H1 (cell line): Measurements from ENCODE around the gene CP. TPM values are rescaled to one million over a fixed set of nuclear protein-coding genes. Genes with fewer than 3 reads are reported as not detected.

ENCODE experiments used
- CTCF ChIA-PET: fragments of 300-600 bp; sonication (Branson Sonifier 250); formaldehyde crosslinking; loops from one replicate; lab custom pipeline; 2021; ENCODE audit not compliant: partially characterized antibody; lab: Charles Lee
- POLR2A ChIA-PET: fragments of 300-600 bp; sonication (Branson Sonifier 250); formaldehyde crosslinking; loops from one replicate; lab custom pipeline; 2021; ENCODE audit warnings: inconsistent platforms; ENCODE audit not compliant: partially characterized antibody; lab: Charles Lee
- DNase-seq, 2 experiments: peaks; one replicate each; pipeline versions ENCODE4 v3.0.0 to v3.0.0-alpha.2; 2010 to 2022; ENCODE audit warnings: low spot score in 2 of 2, low read depth in 1 of 2, mixed read lengths in 1 of 2
- FAIRE-seq: peaks from 2 replicates; lab custom pipeline; 2011; peaks lifted over from hg19 to GRCh38; lab: Jason Lieb, UNC
- H2AFZ ChIP-seq: 2 replicates; pipeline ENCODE4 v1.8.1; 2012; ENCODE audit warnings: low read length, inconsistent platforms
- H2AK5ac ChIP-seq: 2 replicates; pipeline ENCODE4 v1.6.1; 2013; ENCODE audit warnings: low read depth, low read length
- H2BK120ac ChIP-seq: replicated peaks from 2 replicates; pipeline ENCODE3; 2013; ENCODE audit warnings: low read depth, low read length, inconsistent platforms
- H2BK12ac ChIP-seq: 2 replicates; pipeline ENCODE4 v1.6.1; 2013; ENCODE audit warnings: low read depth, low read length
- H2BK15ac ChIP-seq: 2 replicates; pipeline ENCODE4 v1.6.1; 2013; ENCODE audit warnings: low read length
- H2BK20ac ChIP-seq: 2 replicates; pipeline ENCODE4 v1.6.1; 2013; ENCODE audit warnings: low read length
- H2BK5ac ChIP-seq: 2 replicates; pipeline ENCODE4 v1.6.1; 2013; ENCODE audit warnings: low read depth, low read length
- H3K14ac ChIP-seq: 2 replicates; pipeline ENCODE4 v1.6.1; 2013; ENCODE audit warnings: inconsistent platforms; ENCODE audit not compliant: insufficient read length
- H3K18ac ChIP-seq: 2 replicates; pipeline ENCODE4 v1.6.1; 2013; ENCODE audit warnings: low read length; ENCODE audit errors: extremely low read depth
- H3K23ac ChIP-seq: 2 replicates; pipeline ENCODE4 v1.6.1; 2013; ENCODE audit warnings: inconsistent platforms; ENCODE audit not compliant: insufficient read length
- H3K23me2 ChIP-seq: 2 replicates; pipeline ENCODE4 v1.6.1; 2013; ENCODE audit warnings: low read depth, low read length
- H3K27ac ChIP-seq: 2 replicates; pipeline ENCODE4 v1.6.1; 2011; ENCODE audit warnings: low read depth, low read length, inconsistent platforms
- H3K27me3 ChIP-seq, 4 experiments: replicated peaks in 1 of 4; 1 replicate in 1 of 4; 2 replicates in 3 of 4; pipeline versions ENCODE4 v1.6.1 to v1.8.1; 2011 to 2013; ENCODE audit warnings: low read length in 3 of 4, mild to moderate bottlenecking in 3 of 4, inconsistent platforms in 2 of 4, mixed read lengths in 2 of 4, moderate library complexity in 1 of 4; ENCODE audit not compliant: control insufficient read depth in 3 of 4, insufficient read depth in 3 of 4; ENCODE audit errors: extremely low read depth in 1 of 4
- H3K36me3 ChIP-seq, 4 experiments: 2 replicates each; pipeline versions ENCODE4 v1.6.1 to v1.8.1; 2011 to 2013; ENCODE audit warnings: mild to moderate bottlenecking in 4 of 4, low read length in 3 of 4, moderate library complexity in 2 of 4, control low read depth in 1 of 4, inconsistent platforms in 1 of 4; ENCODE audit not compliant: insufficient read depth in 4 of 4, control insufficient read depth in 2 of 4
- H3K4ac ChIP-seq: replicated peaks from 2 replicates; pipeline ENCODE3; 2013; ENCODE audit warnings: low read length, low read depth, mixed read lengths, inconsistent platforms; ENCODE audit not compliant: insufficient read length
- H3K4me1 ChIP-seq, 4 experiments: replicated peaks in 1 of 4; 1 replicate in 1 of 4; 2 replicates in 3 of 4; pipeline versions ENCODE4 v1.6.1 to v1.8.1; 2011 to 2013; ENCODE audit warnings: low read length in 3 of 4, inconsistent platforms in 2 of 4, mixed read lengths in 1 of 4; ENCODE audit not compliant: insufficient read depth in 4 of 4, control insufficient read depth in 3 of 4
- H3K4me2 ChIP-seq, 2 experiments: 2 replicates each; pipeline versions ENCODE4 v1.6.1 to v1.8.1; 2011 to 2013; ENCODE audit warnings: low read depth in 2 of 2, low read length in 2 of 2, control low read depth in 1 of 2, inconsistent platforms in 1 of 2, mild to moderate bottlenecking in 1 of 2; ENCODE audit not compliant: insufficient read depth in 1 of 2
- H3K4me3 ChIP-seq, 4 experiments: fragments of 200-600, 300-600 bp in 1 of 4; sonication (generic), shearing (Covaris generic), sonication (Bioruptor Twin) in 1 of 4; 2 replicates each; pipeline versions ENCODE4 v1.5.1 to v1.8.1; 2011 to 2016; ENCODE audit warnings: low read length in 4 of 4, low read depth in 3 of 4, control low read depth in 2 of 4, inconsistent platforms in 2 of 4, mild to moderate bottlenecking in 2 of 4, mixed read lengths in 1 of 4, moderate library complexity in 1 of 4; ENCODE audit not compliant: insufficient read depth in 2 of 4; ENCODE audit errors: extremely low read depth in 1 of 4
- H3K56ac ChIP-seq: replicated peaks from 2 replicates; pipeline ENCODE3; 2013; ENCODE audit warnings: low read depth, mild to moderate bottlenecking, mixed read lengths, low read length, inconsistent platforms; ENCODE audit not compliant: insufficient read length
- H3K79me1 ChIP-seq: 2 replicates; pipeline ENCODE4 v1.6.1; 2013; ENCODE audit warnings: low read depth, low read length, control low read depth
- H3K79me2 ChIP-seq, 2 experiments: 2 replicates each; pipeline versions ENCODE4 v1.6.1 to v1.8.1; 2012 to 2013; ENCODE audit warnings: low read length in 2 of 2, mild to moderate bottlenecking in 2 of 2, inconsistent platforms in 1 of 2; ENCODE audit not compliant: insufficient read depth in 2 of 2, control insufficient read depth in 1 of 2
- H3K9ac ChIP-seq, 4 experiments: replicated peaks in 1 of 4; 1 replicate in 1 of 4; 2 replicates in 3 of 4; pipeline versions ENCODE4 v1.6.1 to v1.8.1; 2011 to 2013; ENCODE audit warnings: low read depth in 3 of 4, low read length in 3 of 4, control low read depth in 2 of 4, mild to moderate bottlenecking in 2 of 4, moderate library complexity in 2 of 4, inconsistent platforms in 1 of 4; ENCODE audit errors: extremely low read depth in 1 of 4
- H3K9me3 ChIP-seq, 2 experiments: 2 replicates each; pipeline versions ENCODE4 v1.6.1 to v1.8.1; 2012 to 2013; ENCODE audit warnings: mild to moderate bottlenecking in 2 of 2, moderate library complexity in 2 of 2, control low read depth in 1 of 2, inconsistent platforms in 1 of 2, low read depth in 1 of 2, low read length in 1 of 2, mixed read lengths in 1 of 2; ENCODE audit not compliant: insufficient read depth in 2 of 2
- H4K20me1 ChIP-seq, 2 experiments: replicated peaks in 1 of 2; 2 replicates each; pipeline versions ENCODE3 to v1.8.1; 2011 to 2013; ENCODE audit warnings: inconsistent platforms in 2 of 2, low read length in 2 of 2, mild to moderate bottlenecking in 1 of 2; ENCODE audit not compliant: insufficient read depth in 2 of 2, control insufficient read depth in 1 of 2
- H4K5ac ChIP-seq: 2 replicates; pipeline ENCODE4 v1.6.1; 2013; ENCODE audit warnings: low read length, low read depth, mixed read lengths, inconsistent platforms; ENCODE audit not compliant: insufficient read length
- H4K8ac ChIP-seq: 2 replicates; pipeline ENCODE4 v1.8.0; 2013; ENCODE audit warnings: mild to moderate bottlenecking, moderate library complexity, low read length, inconsistent platforms; ENCODE audit not compliant: insufficient read depth; ENCODE audit errors: extremely low read depth
- H4K91ac ChIP-seq: replicated peaks from 2 replicates; pipeline ENCODE3; 2013; ENCODE audit warnings: low read length, mixed read lengths, inconsistent platforms; ENCODE audit not compliant: insufficient read length
- ASH2L ChIP-seq: fragments of 200-600, 300-600 bp; sonication (generic); IDR thresholded peaks from one replicate; pipeline ENCODE4 v1.7.1; 2017; ENCODE audit warnings: low read length
- CBX5 ChIP-seq: fragments of 300-800, 300-1000 bp; sonication (generic); IDR thresholded peaks from 2 replicates; pipeline ENCODE4 v1.7.1; 2016; ENCODE audit warnings: antibody characterized with exemption, low read length, low read depth
- HDAC6 ChIP-seq: IDR thresholded peaks from one replicate; pipeline ENCODE4 v1.7.1; 2012; ENCODE audit warnings: low read depth, mild to moderate bottlenecking, inconsistent platforms, low read length, moderate library complexity
- KDM4A ChIP-seq: IDR thresholded peaks from one replicate; pipeline ENCODE4 v1.7.1; 2012; ENCODE audit warnings: low read depth, mild to moderate bottlenecking, moderate library complexity, low read length, inconsistent platforms; ENCODE audit not compliant: severe bottlenecking
- PHF8 ChIP-seq: fragments of 200-600 bp; sonication (generic); conservative IDR thresholded peaks from 2 replicates; pipeline ENCODE4 v1.7.1; 2012; ENCODE audit warnings: low read depth, mild to moderate bottlenecking, inconsistent platforms, low read length, moderate library complexity
- POLR2A ChIP-seq, 2 experiments: IDR thresholded peaks; 1 replicate in 1 of 2; 2 replicates in 1 of 2; pipeline ENCODE4 v1.6.1; 2011; ENCODE audit warnings: low read depth in 2 of 2, low read length in 2 of 2, mild to moderate bottlenecking in 2 of 2; ENCODE audit errors: control extremely low read depth in 1 of 2
- POLR2AphosphoS5 ChIP-seq: IDR thresholded peaks from 2 replicates; pipeline ENCODE4 v1.6.1; 2011; ENCODE audit warnings: low read depth, low read length
- RAD21 ChIP-seq, 2 experiments: IDR thresholded peaks in 1 of 2; conservative IDR thresholded peaks in 1 of 2; 2 replicates each; pipeline ENCODE4 v1.6.1; 2011; ENCODE audit warnings: low read depth in 2 of 2, low read length in 2 of 2, improper control_type of control experiment in 1 of 2, inconsistent platforms in 1 of 2, mild to moderate bottlenecking in 1 of 2, moderate library complexity in 1 of 2
- RNF2 ChIP-seq: fragments of 200-900, 300-1000 bp; sonication (generic); IDR thresholded peaks from 2 replicates; pipeline ENCODE4 v1.7.1; 2016; ENCODE audit warnings: borderline replicate concordance, low read depth, mild to moderate bottlenecking, antibody characterized with exemption, low read length; ENCODE audit not compliant: poor library complexity, severe bottlenecking; ENCODE audit errors: missing control alignments
- SP4 ChIP-seq: IDR thresholded peaks from 2 replicates; pipeline ENCODE4 v1.6.1; 2012; ENCODE audit warnings: low read length, inconsistent platforms
- SRF ChIP-seq: IDR thresholded peaks from 2 replicates; pipeline ENCODE4 v1.6.1; 2011; ENCODE audit warnings: mild to moderate bottlenecking, low read depth, low read length, moderate library complexity
- SUZ12 ChIP-seq: fragments of 200-600 bp; sonication (generic); IDR thresholded peaks from 2 replicates; pipeline ENCODE4 v1.6.1; 2012; ENCODE audit warnings: mild to moderate bottlenecking, inconsistent platforms, low read length, moderate library complexity, mixed read lengths
- TEAD4 ChIP-seq: IDR thresholded peaks from 2 replicates; pipeline ENCODE4 v1.6.1; 2012; ENCODE audit warnings: low read depth, low read length, inconsistent platforms, mixed read lengths
- YY1 ChIP-seq: IDR thresholded peaks from 2 replicates; pipeline ENCODE4 v1.6.1; 2011; ENCODE audit warnings: low read depth, mild to moderate bottlenecking, low read length
- polyA plus RNA-seq, 7 experiments: library from polyadenylated mRNA; depleted of rRNA in 3 of 7; stranded (reverse) in 5 of 7; unstranded in 2 of 7; fragments of >200 nt in 5 of 7; fragments of 200-250 nt in 2 of 7; gene quantifications; 1 replicate in 5 of 7; 2 replicates in 1 of 7; 4 replicates in 1 of 7; pipeline versions ENCODE4 v1.2.1 to v1.2.3, GENCODE V29; 2011 to 2013; ENCODE audit warnings: missing spikeins in 2 of 7, mixed read lengths in 2 of 7
- total RNA-seq: library from RNA; stranded (reverse); fragmentation: NEBNext Ultra II Directional; extraction: Animal tissue kit (Norgen Biotek cat#: 25700); gene quantifications from 2 replicates; pipeline ENCODE4 v1.2.1, GENCODE V29; 2021
- TF ChIP-seq, protein P1 (sequence below): IDR thresholded peaks from 2 replicates; pipeline ENCODE4 v1.6.1; 2012; ENCODE audit warnings: low read length, inconsistent platforms

CP gene
- total and polyA plus RNA-seq, 2 of the 8 experiments (the other 6 are each of a cell fraction or from before 2014, with no cell fraction given), result 0.32 to 2.6 TPM

DNA sequence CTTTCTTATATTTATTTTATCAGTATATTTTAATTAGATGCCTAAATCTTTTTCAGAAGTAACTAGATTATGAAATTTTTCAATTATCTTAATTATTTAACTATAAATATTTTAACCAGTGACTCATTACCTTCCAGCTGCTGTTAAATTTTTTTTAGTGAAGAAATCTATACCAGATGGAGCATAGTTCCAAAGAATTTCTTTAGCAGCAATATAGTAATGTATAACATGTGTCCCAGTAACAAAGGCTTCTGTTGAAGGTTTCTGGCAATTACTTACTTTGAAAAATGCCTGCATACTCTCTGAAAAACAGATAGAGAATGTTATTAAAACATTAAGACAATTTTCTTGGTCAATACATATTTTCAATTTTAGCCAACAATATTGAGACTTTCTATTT, 45.1 kb upstream of the CP start:
- Histone ChIP-seq H2BK120ac (no peak overlapping the region), H3K56ac (no peak overlapping the region), H3K36me3 (no peaks in the 10 kb centered on the region), H3K4me2 (no peak overlapping the region), H2AK5ac (no peak overlapping the region), H3K9me3 (no peaks in the 10 kb centered on the region), H2BK12ac (no peak overlapping the region), H4K8ac (no peak overlapping the region), H3K4me3 (no peak overlapping the region), H4K20me1 (no peaks in the 10 kb centered on the region), H3K23me2 (no peaks in the 10 kb centered on the region), H4K5ac (no peak overlapping the region), H3K9ac (no peak overlapping the region), H3K14ac (no peak overlapping the region), H2BK5ac (no peak overlapping the region), H3K23ac (no peak overlapping the region), H3K27me3 (no peaks in the 10 kb centered on the region), H4K91ac (no peak overlapping the region), H3K4me1 (no peaks in the 10 kb centered on the region), H3K18ac (no peak overlapping the region), H2AFZ (no peak overlapping the region), H3K79me2 (no peaks in the 10 kb centered on the region), H2BK20ac (no peak overlapping the region), H3K27ac (no peak overlapping the region), H3K79me1 (no peaks in the 10 kb centered on the region), H3K4ac (no peak overlapping the region), H2BK15ac (no peak overlapping the region)
- DNase-seq (no peak), FAIRE-seq (no peak)
- ChIA-PET POLR2A (no interaction called here), CTCF (no interaction called here)
- TF ChIP-seq SUZ12, result no peak
- TF ChIP-seq RNF2, result no peak
- TF ChIP-seq, protein P1, sequence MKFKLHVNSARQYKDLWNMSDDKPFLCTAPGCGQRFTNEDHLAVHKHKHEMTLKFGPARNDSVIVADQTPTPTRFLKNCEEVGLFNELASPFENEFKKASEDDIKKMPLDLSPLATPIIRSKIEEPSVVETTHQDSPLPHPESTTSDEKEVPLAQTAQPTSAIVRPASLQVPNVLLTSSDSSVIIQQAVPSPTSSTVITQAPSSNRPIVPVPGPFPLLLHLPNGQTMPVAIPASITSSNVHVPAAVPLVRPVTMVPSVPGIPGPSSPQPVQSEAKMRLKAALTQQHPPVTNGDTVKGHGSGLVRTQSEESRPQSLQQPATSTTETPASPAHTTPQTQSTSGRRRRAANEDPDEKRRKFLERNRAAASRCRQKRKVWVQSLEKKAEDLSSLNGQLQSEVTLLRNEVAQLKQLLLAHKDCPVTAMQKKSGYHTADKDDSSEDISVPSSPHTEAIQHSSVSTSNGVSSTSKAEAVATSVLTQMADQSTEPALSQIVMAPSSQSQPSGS, result no peak
- TF ChIP-seq HDAC6, result no peak
- TF ChIP-seq TEAD4, result no peak
- TF ChIP-seq RAD21 (IDR thresholded peaks at IDR 0.05 in 1 of 2, conservative IDR thresholded peaks at IDR 0.05 in 1 of 2; ENCODE audit: low read depth in 2 of 2, low read length in 2 of 2), result no peak
- TF ChIP-seq PHF8, result no peak
- no peak for TF ChIP-seq CBX5
- TF ChIP-seq POLR2A (IDR thresholded peaks at IDR 0.05; ENCODE audit: control extremely low read depth in 1 of 2, low read depth in 2 of 2, low read length in 2 of 2), result no peak
- TF ChIP-seq ASH2L, result no peak
- no peak for TF ChIP-seq YY1
- TF ChIP-seq SRF, result no peak
- no peak for TF ChIP-seq POLR2AphosphoS5
- TF ChIP-seq SP4, result no peak
- no peak for TF ChIP-seq KDM4A
